OCI-M2 (cell line): ENCODE results near the gene ASIC3.

Experiments
- DNase-seq: peaks from one replicate; lab custom pipeline; 2025; ENCODE audit not compliant: unreplicated experiment; lab: John Stamatoyannopoulos, UW

ASIC3 gene

DNA sequence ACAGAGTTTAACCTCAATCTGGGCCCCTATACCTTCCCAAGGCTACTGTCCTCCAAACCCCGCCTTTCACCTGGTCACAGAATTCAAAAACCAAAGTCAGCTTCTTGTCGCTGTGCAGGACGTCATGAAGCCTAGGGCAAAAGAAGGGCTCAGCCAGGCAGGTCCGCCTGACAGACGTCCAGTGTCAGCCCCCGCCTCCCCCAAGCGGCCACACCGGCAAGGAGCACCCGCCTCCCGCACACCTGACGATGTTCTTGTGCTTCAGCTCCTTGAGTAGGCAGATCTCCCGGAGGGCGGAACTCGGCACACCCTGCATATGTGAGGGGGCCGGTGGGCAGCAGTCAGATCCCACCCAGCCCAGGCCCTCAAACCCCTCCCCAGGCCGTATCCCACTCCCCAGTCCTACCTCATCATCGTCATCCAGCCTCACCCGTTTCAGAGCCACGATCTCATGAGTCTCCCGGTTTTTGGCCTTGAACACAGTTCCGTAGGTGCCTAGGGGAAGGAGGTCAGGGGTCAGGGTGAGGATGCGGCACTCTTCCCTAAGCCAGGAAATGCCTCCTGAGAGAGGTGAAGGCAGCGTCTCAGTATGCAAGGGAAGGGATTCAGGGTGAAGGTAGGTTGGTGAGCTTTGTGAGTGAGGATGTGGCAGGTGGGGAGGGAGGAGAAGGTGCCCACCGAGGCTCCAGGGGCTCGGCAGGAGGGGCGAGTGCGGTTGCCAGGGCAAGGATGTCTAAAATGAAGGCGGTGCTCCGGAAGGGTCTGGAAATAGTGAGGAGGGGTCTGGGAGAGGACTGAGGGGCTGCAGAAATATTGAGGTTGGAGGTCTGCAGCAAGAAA lies 8.6 kb downstream of the ASIC3 start:
- no peak for DNase-seq

DNA sequence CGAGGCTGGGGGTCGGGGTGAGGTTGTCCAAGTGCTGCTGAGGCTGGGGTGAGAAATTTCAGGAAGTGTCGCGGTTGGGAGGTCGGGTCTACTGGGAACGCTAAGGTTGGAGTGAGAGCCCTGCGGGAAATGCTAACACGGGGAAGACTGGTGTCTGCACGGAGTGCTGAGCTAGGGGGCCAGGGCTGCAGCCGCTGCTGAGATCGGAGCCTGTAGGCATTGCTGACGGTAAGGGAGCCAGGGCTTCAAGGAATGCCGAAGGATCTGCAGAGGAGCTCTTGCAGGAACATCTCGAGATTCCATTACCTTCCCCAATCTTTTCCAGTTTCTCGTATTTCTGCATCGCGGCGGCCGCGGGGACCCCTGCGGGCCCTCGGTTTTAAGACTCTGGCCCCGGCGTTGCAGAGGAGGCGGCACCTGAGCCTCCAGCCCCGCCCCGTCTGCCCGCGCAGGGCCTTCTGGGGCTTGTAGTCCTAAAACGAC lies 9.2 kb downstream of the ASIC3 start, which contains the start of gene CDK5:
Gene CDK5 (minus strand): TSS at position 392 of the 483 bp plus-strand sequence. CDS start 49 bp downstream, at position 343.
- no peak for DNase-seq

DNA sequence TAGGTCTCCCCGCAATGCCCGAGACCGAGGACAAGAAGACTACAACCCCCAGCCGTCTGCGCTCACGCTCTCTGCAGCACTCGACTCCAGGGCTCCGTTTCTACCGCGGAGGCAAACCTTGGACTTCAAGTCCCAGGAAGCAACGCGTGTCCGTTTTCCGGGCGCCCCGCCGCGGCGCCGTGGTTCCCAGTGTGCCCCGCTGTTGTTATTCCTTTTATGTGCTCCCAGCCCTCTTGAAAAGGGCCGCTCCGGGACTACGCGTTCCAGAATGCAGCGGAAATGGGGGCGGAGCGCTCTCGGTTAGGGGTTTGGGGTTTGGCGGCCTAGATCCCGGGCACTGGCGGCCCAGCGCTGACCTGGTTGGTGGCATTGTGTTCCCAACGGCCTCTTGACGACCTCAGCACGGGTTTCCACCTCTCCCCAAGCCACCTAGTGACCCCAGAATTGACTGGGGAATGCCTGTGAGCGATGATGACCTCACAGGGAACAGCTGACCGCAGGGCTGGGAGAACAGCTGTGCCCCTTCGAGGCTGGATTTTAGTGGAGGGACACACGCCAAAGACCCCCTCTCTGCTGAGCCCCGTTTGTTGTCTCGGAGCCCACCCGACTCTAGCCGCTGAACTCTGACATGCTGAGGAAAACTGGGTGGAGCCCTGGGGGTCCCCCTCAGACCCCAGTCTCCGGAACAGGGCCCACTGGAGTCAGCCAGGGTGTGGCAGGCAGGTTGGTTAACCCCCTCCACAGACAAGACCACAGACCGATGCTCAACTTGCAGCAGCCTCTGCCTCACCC lies 9.9 kb downstream of the ASIC3 start:
- DNase-seq = peak; percentile 98

DNA sequence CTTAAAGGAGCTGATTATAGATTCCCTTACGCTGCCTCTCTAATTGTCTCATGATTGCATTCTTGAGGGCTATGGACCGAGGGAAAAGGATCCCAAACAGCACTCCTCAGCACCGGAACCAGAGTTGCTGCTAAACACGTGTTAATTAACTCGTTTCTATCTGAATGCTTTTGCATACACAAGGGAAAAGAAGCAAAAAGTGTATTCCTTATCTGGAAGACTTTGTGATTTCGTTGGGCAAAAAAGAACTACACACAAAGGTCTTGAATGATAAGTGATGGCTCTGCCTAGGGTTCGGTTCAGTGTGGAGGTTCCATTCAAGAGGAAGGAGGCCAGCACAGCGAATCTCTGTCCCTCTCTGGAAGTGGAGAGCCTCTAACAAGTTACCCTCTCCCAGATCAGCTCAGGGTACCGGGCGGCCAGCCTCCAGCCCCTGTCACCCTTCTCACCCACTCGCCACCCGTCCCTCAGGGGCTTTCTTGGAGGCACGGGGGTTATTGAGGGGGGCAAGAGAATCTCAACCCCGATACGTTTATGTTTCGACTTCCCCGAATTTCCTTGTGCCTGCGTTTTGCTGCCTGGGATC lies 10.5 kb downstream of the ASIC3 start:
- DNase-seq = no peak

- no peak for DNase-seq
Measured at GRCh38 chr7:151059367-151060112, 11.2 kb downstream of the ASIC3 start, which contains the start of gene SLC4A2. TSS of gene SLC4A2 (plus strand) at chr7:151059589. CDS start at chr7:151061988, 2,399 bp downstream.

- DNase-seq = no peak
Measured at GRCh38 chr7:151060113-151060415, 11.7 kb downstream of the ASIC3 start.

GRCh38 chr7:151060416-151061212 lies 12.3 kb downstream of the ASIC3 start:
- DNase-seq = no peak

DNA sequence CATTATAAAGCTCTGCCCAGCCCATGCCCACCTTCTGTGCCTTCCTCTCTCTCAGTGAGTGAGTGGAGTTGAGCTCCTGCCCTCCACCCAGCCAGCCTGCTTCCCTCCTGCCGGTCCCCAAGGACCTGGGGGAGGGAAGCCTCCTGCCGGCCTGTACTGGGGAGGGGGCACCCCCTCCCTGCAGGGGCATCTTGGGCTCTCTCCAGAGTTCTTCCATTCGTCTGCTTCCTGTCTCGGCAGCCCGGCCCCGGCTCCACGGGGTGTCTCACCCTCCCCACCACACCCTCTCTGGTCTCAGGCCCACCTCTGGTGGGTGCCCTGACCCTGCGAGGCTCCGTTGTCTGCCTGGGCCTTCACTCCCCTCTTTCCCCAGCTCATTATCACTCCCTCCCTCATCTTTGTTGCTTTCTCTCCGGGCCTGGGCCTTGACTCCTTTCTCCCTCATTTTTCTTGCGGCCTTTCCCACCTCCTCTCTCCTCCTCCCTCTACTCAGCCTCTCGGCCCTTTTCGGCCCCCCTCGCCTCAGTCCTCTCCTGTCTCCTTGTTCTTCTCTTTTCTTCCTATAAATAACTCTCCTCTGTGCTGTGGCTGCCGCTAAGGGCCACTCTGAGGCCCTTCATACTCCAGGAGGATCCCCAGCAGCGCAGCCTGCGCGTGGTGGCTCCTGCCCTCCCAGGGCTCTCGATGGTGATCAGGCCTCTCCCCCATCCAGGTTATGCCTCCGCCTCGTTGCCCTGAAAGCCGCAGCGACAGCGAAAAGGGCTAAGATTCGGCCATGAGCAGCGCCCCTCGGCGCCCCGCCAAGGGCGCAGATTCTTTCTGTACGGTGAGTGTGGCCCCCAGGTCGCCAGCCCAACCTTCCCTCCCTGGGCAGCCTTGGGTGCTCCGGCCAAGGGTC lies 13.1 kb downstream of the ASIC3 start:
- no peak for DNase-seq

- DNase-seq = no peak
Measured at GRCh38 chr7:151062111-151062398, 13.7 kb downstream of the ASIC3 start.

- no peak for DNase-seq
Measured at GRCh38 chr7:151062399-151063211, 14.3 kb downstream of the ASIC3 start.

DNA sequence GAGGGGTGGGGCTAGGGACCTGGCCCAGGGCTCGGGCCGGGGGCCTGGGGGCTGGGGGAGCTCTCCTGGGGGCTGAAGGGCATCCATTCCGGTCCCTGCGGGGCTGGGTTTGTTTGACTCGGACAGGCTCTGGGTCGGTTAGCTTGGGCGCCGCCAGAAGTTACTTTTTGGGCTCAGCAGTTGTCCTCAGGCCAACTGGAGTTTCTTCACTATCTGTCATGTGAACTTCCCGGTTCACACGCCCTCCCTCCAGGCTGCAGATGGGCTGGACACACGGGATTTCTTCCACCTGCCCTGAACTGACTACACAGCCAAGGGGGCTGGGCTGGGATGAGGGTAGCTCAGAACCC lies 14.9 kb downstream of the ASIC3 start:
- no peak for DNase-seq

- DNase-seq = no peak
Measured at GRCh38 chr7:151064454-151064853, 16.1 kb downstream of the ASIC3 start.

GRCh38 chr7:151064993-151065392 lies 16.7 kb downstream of the ASIC3 start:
- DNase-seq = no peak

DNA sequence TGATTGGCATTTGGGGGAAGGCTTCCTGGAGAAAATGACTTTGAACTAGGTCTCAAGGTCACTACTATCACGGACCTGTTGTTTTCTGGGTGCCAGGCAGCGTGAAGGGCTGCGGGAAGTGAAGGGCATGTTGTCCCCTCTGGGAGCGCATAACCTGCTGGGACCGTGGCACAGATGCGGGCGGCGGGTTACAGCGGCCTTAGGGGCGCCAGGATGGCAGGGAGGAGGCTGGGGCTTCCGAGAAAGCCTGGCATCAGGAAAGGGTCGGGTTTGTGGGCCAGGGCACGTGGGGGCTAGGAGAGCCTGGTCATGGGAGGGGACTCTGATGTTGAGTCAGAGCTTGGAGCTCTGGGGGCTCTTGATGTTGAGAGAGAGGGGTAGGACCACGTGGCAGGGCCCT lies 17.2 kb downstream of the ASIC3 start:
- DNase-seq = no peak

DNA sequence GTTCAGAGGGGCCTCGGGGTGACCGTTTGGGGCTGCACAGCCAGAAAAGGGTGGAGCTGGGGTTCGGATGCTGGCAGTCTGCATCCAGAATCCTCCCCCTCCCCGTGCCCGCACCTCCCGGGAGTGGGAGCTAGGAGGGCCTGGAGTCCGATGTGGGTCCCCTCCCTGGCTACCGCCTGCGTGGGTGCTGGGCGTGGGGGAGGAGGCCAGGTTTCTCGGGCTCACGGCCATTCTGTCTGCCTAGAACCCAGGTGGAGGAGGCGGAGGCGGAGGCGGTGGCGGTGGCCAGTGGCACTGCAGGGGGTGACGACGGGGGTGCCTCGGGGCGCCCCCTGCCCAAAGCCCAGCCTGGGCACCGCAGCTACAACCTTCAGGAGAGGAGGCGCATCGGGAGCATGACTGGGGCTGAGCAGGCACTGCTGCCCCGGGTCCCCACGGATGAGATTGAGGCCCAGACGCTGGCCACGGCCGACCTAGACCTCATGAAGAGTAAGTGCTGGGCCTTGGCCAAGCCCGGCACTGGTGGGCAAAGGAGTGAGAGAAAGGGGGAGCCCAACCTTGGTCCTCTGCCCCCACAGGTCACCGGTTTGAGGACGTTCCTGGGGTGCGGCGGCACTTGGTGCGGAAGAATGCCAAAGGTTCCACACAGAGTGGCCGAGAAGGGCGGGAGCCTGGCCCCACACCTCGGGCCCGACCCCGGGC lies 18.1 kb downstream of the ASIC3 start:
- no peak for DNase-seq

DNA sequence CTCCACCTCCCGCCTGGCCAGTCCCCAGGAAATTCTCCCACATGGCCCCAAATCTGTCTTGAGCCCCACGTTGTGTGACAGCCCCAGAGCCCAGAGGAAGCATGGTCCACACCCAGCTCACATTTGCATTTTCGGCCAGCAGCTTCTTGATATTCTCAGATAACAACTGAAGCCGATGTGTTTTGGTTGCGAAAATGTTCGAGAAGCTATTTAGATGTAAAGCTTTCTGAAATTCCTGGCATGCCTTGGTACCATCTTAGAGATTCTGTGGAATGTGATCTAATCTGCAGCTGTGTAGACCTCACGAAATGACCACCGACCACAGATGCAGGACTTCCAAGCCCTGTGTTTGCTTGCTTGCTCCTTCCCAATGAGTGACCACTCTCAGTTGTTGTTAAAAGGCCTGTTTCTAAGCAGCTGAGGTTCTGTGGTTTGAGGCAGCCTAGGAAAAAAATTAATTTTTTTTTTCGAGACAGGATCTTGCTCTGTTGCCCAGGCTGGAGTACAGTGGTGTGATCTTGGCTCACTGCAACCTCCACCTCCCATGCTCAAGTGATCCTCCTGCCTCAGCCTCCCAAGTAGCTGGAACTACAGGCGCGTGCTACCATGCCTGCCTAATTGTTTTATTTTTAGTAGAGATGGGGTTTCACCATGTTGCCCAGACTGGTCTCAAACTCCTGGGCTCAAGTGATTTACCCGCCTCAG lies 19.9 kb downstream of the ASIC3 start:
- DNase-seq = no peak

GRCh38 chr7:151069841-151070573 lies 21.7 kb downstream of the ASIC3 start:
- DNase-seq = no peak
